GM12878 (cell line): ENCODE measurements around the gene HTR3E. TPM values are rescaled to one million over a fixed set of nuclear protein-coding genes. Genes with fewer than 3 reads are reported as not detected.

Experiments
- ASH2L ChIP-seq: fragments of 300-600, 200-600 bp; sonication (generic); IDR thresholded peaks from 2 replicates; pipeline ENCODE4 v1.6.1; 2017; ENCODE audit warnings: low read depth, mild to moderate bottlenecking, borderline replicate concordance
- BACH1 ChIP-seq: fragments of 450-650 bp; IDR thresholded peaks from 2 replicates; pipeline ENCODE4 v1.6.1; 2017; ENCODE audit warnings: mild to moderate bottlenecking, borderline replicate concordance
- CHD2 ChIP-seq: IDR thresholded peaks from 2 replicates; pipeline ENCODE4 v1.6.1; 2011; ENCODE audit warnings: low read depth, low read length, improper control_type of control experiment, borderline replicate concordance
- ESRRA ChIP-seq: IDR thresholded peaks from 2 replicates; pipeline ENCODE4 v1.6.1; 2012; ENCODE audit warnings: mild to moderate bottlenecking, low read length, improper control_type of control experiment
- GABPA ChIP-seq: IDR thresholded peaks from 2 replicates; pipeline ENCODE4 v1.6.1; 2014; ENCODE audit warnings: antibody characterized with exemption, low read depth, mild to moderate bottlenecking, inconsistent platforms
- GATAD2B ChIP-seq: fragments of 450-650 bp; conservative IDR thresholded peaks from 2 replicates; pipeline ENCODE4 v1.6.1; 2017; ENCODE audit warnings: low read depth, mild to moderate bottlenecking, moderate library complexity
- IKZF2 ChIP-seq, 2 experiments: fragments of 450-650 bp; IDR thresholded peaks; 2 replicates each; pipeline ENCODE4 v1.6.1; 2017; ENCODE audit warnings: mild to moderate bottlenecking in 2 of 2, moderate library complexity in 2 of 2
- NR2F1 ChIP-seq: fragments of 450-650 bp; conservative IDR thresholded peaks from 2 replicates; pipeline ENCODE4 v1.6.1; 2017; ENCODE audit warnings: mild to moderate bottlenecking
- RAD51 ChIP-seq: fragments of 450-650 bp; IDR thresholded peaks from 2 replicates; pipeline ENCODE4 v1.6.1; 2016; ENCODE audit warnings: moderate library complexity, mild to moderate bottlenecking, inconsistent platforms
- TAF1 ChIP-seq: IDR thresholded peaks from 2 replicates; pipeline ENCODE4 v1.6.1; 2011; ENCODE audit warnings: mild to moderate bottlenecking, low read depth, low read length, borderline replicate concordance
- WRNIP1 ChIP-seq: IDR thresholded peaks from 2 replicates; pipeline ENCODE4 v1.6.1; 2011; ENCODE audit warnings: low read depth, low read length, improper control_type of control experiment, borderline replicate concordance
- ZSCAN29 ChIP-seq: fragments of 450-650 bp; IDR thresholded peaks from 2 replicates; pipeline ENCODE4 v1.6.1; 2017; ENCODE audit warnings: mild to moderate bottlenecking, moderate library complexity
- polyA plus RNA-seq, 11 experiments: library from polyadenylated mRNA; depleted of rRNA in 4 of 11; unstranded in 6 of 11; stranded (reverse) in 5 of 11; fragments of >200 nt; fragmentation: Nextera tagmentation in 4 of 11; fragmentation: Illumina TruSeq in 1 of 11; extraction: Ambion mirVana in 4 of 11; extraction: Trizol in 1 of 11; gene quantifications; 1 replicate in 1 of 11; 2 replicates in 10 of 11; pipeline versions ENCODE4 v1.2.1 to v1.2.3, GENCODE V29; 2011 to 2016; ENCODE audit warnings: inconsistent platforms in 2 of 11, missing spikeins in 2 of 11, low read depth in 1 of 11
- total RNA-seq, 4 experiments: library from RNA; depleted of rRNA in 3 of 4; stranded (reverse); fragments of >200 nt in 3 of 4; fragmentation: Illumina TruSeq in 1 of 4; extraction: Trizol in 1 of 4; gene quantifications; 2 replicates each; pipeline versions ENCODE4 v1.2.1 to v1.2.3, GENCODE V29; 2013 to 2021
- TF ChIP-seq, protein P1 (sequence below): fragments of 450-650 bp; IDR thresholded peaks from 2 replicates; pipeline ENCODE4 v1.6.1; 2017; ENCODE audit warnings: mild to moderate bottlenecking, moderate library complexity
- TF ChIP-seq, protein P2 (sequence below): IDR thresholded peaks from 2 replicates; pipeline ENCODE4 v1.6.1; 2012; ENCODE audit warnings: low read depth, low read length, improper control_type of control experiment

HTR3E gene
- total and polyA plus RNA-seq, 10 of the 15 experiments (the other 5 are each of a cell fraction or from before 2014, with no cell fraction given), result not detected

DNA sequence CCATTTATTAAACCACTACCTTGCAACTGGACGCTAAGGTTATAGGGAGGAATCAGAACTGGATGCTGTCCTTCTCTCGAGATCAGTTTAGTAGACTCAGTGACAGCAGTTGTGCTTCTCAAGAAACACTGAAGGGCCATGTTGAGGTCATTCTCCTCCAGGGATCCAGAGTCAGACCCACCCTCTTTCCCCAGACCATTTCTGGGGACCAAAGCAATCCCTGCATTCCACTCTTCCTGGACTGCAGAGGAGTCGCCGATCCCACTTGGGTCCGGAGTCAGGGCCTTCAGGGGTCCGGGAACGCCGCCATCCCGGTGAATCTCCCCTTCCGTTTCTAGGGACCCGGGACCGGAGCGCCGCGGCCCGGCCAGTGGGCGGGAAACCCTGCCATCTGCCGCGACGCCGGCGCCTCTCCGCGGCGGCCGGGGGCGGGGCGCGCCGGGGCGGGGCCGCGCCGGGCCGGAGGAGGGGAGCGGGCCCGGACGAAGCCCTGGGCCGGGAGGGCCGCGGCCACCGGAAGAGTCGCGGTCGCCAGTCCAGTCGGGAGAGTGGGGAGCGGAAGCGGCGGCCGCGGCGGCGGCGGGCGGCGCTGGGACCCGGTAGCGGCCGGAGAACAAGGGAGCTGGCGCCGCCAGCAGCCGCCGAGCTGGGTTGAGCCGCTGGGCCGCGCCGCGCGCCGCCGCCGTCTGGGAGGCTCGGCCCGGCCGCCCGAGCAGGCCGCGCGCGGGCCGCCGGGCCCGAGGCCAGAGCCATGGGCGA is 58.2 kb downstream of the HTR3E start, which contains the start of gene DVL3 (continued):
- no peak for TF ChIP-seq RAD51
- 0 out of 2 replicates have a peak, but pooled peaks have one; percentile 22 for TF ChIP-seq CHD2
- no peak for TF ChIP-seq WRNIP1
- TF ChIP-seq BACH1, result peak; percentile 72; the same call in 1 of the 2 replicates
- TF ChIP-seq, protein P1, sequence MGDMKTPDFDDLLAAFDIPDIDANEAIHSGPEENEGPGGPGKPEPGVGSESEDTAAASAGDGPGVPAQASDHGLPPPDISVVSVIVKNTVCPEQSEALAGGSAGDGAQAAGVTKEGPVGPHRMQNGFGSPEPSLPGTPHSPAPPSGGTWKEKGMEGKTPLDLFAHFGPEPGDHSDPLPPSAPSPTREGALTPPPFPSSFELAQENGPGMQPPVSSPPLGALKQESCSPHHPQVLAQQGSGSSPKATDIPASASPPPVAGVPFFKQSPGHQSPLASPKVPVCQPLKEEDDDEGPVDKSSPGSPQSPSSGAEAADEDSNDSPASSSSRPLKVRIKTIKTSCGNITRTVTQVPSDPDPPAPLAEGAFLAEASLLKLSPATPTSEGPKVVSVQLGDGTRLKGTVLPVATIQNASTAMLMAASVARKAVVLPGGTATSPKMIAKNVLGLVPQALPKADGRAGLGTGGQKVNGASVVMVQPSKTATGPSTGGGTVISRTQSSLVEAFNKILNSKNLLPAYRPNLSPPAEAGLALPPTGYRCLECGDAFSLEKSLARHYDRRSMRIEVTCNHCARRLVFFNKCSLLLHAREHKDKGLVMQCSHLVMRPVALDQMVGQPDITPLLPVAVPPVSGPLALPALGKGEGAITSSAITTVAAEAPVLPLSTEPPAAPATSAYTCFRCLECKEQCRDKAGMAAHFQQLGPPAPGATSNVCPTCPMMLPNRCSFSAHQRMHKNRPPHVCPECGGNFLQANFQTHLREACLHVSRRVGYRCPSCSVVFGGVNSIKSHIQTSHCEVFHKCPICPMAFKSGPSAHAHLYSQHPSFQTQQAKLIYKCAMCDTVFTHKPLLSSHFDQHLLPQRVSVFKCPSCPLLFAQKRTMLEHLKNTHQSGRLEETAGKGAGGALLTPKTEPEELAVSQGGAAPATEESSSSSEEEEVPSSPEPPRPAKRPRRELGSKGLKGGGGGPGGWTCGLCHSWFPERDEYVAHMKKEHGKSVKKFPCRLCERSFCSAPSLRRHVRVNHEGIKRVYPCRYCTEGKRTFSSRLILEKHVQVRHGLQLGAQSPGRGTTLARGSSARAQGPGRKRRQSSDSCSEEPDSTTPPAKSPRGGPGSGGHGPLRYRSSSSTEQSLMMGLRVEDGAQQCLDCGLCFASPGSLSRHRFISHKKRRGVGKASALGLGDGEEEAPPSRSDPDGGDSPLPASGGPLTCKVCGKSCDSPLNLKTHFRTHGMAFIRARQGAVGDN, result 0 out of 2 replicates have a peak, but pooled peaks have one; percentile 11
- TF ChIP-seq ESRRA, result no peak
- TF ChIP-seq GABPA, result 0 out of 2 replicates have a peak, but pooled peaks have one; percentile 29
- TF ChIP-seq IKZF2 (IDR thresholded peaks at IDR 0.05), result 0 out of 4 replicates have a peak, but pooled peaks of 1 of the 2 experiments have one; percentile 24
- TF ChIP-seq ASH2L, result no peak
- 0 out of 2 replicates have a peak, but pooled peaks have one; percentile 22 for TF ChIP-seq TAF1
- 0 out of 2 replicates have a peak, but pooled peaks have one; percentile 50 for TF ChIP-seq GATAD2B
- peak; percentile 38; the same call in 1 of the 2 replicates for TF ChIP-seq NR2F1
- TF ChIP-seq ZSCAN29, result no peak
- TF ChIP-seq, protein P2, sequence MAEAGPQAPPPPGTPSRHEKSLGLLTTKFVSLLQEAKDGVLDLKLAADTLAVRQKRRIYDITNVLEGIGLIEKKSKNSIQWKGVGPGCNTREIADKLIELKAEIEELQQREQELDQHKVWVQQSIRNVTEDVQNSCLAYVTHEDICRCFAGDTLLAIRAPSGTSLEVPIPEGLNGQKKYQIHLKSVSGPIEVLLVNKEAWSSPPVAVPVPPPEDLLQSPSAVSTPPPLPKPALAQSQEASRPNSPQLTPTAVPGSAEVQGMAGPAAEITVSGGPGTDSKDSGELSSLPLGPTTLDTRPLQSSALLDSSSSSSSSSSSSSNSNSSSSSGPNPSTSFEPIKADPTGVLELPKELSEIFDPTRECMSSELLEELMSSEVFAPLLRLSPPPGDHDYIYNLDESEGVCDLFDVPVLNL, result no peak
